ENCODE results near the gene FGF23. TPM values are rescaled to one million over a fixed set of nuclear protein-coding genes. Genes with fewer than 3 reads are reported as not detected.

The FGF23 gene
- total RNA-seq, 4 donors from 2014 or later = not detected

GRCh38 chr12:4386801-4387200 is 7.3 kb upstream of the FGF23 start:
- Histone ChIP-seq H3K27ac (no peak overlapping the region), H3K9me3 (no peaks in the 10 kb centered on the region), H3K4me1 (no peaks in the 10 kb centered on the region), H3K27me3 (peaks cover 6% of the 10 kb centered on the region), H3K36me3 (no peaks in the 10 kb centered on the region), H3K4me3 (no peak overlapping the region)
- WGBS = 70% methylated on average over 4 of the region's 4 CpGs
- no peak for TF ChIP-seq POLR2A (IDR thresholded peaks at IDR 0.05)
- TF ChIP-seq CTCF (IDR thresholded peaks at IDR 0.05) = no peak
- no peak for TF ChIP-seq EP300 (IDR thresholded peaks at IDR 0.05)
- no peak for TF ChIP-seq POLR2AphosphoS5 (IDR thresholded peaks at IDR 0.05)
- DNase-seq (ENCODE audit: low spot score in 2 of 2) = no peak

GRCh38 chr12:4383304-4383865 is 3.9 kb upstream of the FGF23 start:
- no peak overlapping the region for H3K4me3 ChIP-seq
- WGBS = 74% methylated on average over 4 of the region's 8 CpGs
- H3K36me3 ChIP-seq = no peaks in the 10 kb centered on the region
- TF ChIP-seq EP300 (IDR thresholded peaks at IDR 0.05) (no peak), POLR2A (IDR thresholded peaks at IDR 0.05) (no peak), CTCF (IDR thresholded peaks at IDR 0.05) (no peak), POLR2AphosphoS5 (IDR thresholded peaks at IDR 0.05) (no peak)
- H3K27ac ChIP-seq = no peak overlapping the region
- H3K9me3 ChIP-seq = no peaks in the 10 kb centered on the region
- DNase-seq (ENCODE audit: low spot score in 2 of 2) = no peak
- H3K4me1 ChIP-seq = no peaks in the 10 kb centered on the region
- H3K27me3 ChIP-seq = peaks cover 15% of the 10 kb centered on the region

GRCh38 chr12:4380332-4380731 is 820 bp upstream of the FGF23 start:
- H3K27ac ChIP-seq = no peak overlapping the region
- 55% methylated on average over 4 of the region's 4 CpGs for WGBS
- TF ChIP-seq CTCF (IDR thresholded peaks at IDR 0.05) (no peak), EP300 (IDR thresholded peaks at IDR 0.05) (no peak), POLR2A (IDR thresholded peaks at IDR 0.05) (no peak), POLR2AphosphoS5 (IDR thresholded peaks at IDR 0.05) (no peak)
- peaks cover 9% of the 10 kb centered on the region for H3K27me3 ChIP-seq
- no peak overlapping the region for H3K4me3 ChIP-seq
- H3K4me1 ChIP-seq = no peaks in the 10 kb centered on the region
- DNase-seq (ENCODE audit: low spot score in 2 of 2) = no peak
- H3K9me3 ChIP-seq = no peaks in the 10 kb centered on the region
- H3K36me3 ChIP-seq = no peaks in the 10 kb centered on the region

GRCh38 chr12:4378772-4379171 is 740 bp downstream of the FGF23 start:
- peaks cover 12% of the 10 kb centered on the region for H3K27me3 ChIP-seq
- no peak overlapping the region for H3K4me3 ChIP-seq
- H3K27ac ChIP-seq = no peak overlapping the region
- no peaks in the 10 kb centered on the region for H3K4me1 ChIP-seq
- 88% methylated on average over 1 of the region's 1 CpG for whole genome bisulfite sequencing
- DNase-seq (ENCODE audit: low spot score in 2 of 2) = no peak
- no peaks in the 10 kb centered on the region for H3K9me3 ChIP-seq
- no peaks in the 10 kb centered on the region for H3K36me3 ChIP-seq
- TF ChIP-seq POLR2A (IDR thresholded peaks at IDR 0.05) (no peak), EP300 (IDR thresholded peaks at IDR 0.05) (no peak), POLR2AphosphoS5 (IDR thresholded peaks at IDR 0.05) (no peak), CTCF (IDR thresholded peaks at IDR 0.05) (no peak)

- peaks cover 11% of the 10 kb centered on the region for H3K27me3 ChIP-seq
- TF ChIP-seq EP300 (IDR thresholded peaks at IDR 0.05) (no peak), POLR2A (IDR thresholded peaks at IDR 0.05) (no peak), CTCF (IDR thresholded peaks at IDR 0.05) (no peak)
- H3K4me3 ChIP-seq = no peak overlapping the region
- DNase-seq (ENCODE audit: low spot score in 2 of 2) = no peak
- H3K36me3 ChIP-seq = no peaks in the 10 kb centered on the region
- H3K27ac ChIP-seq = no peak overlapping the region
- H3K9me3 ChIP-seq = no peaks in the 10 kb centered on the region
- H3K4me1 ChIP-seq = no peaks in the 10 kb centered on the region
- 81% methylated on average over 6 of the region's 6 CpGs for whole genome bisulfite sequencing
Measured at GRCh38 chr12:4375449-4375848, 4.1 kb downstream of the FGF23 start.

Measured in suprapubic skin (tissue), 4 donors.